IMR-90 (cell line): ENCODE data around the gene ABCG4. TPM values are rescaled to one million over a fixed set of nuclear protein-coding genes. Genes with fewer than 3 reads are reported as not detected.

Experiments
- ATAC-seq: fragments of 200-7000 bp; cut with Tn5 transposase; 2 replicates; pipeline ENCODE4 v1.9.1; 2020; ENCODE audit warnings: low read depth, mild to moderate bottlenecking, moderate library complexity
- BruUV-seq: library from RNA; stranded (reverse); fragments of 400-500 nt; replicated peaks from 2 replicates; lab custom pipeline; 2021; lab: Mats Ljungman, UMichigan
- CTCF ChIA-PET: fragments of 300-600 bp; formaldehyde crosslinking; extraction: SDS; loops from one replicate; lab custom pipeline; 2021; ENCODE audit warnings: antibody characterized with exemption; lab: Yijun Ruan, JAX
- POLR2A ChIA-PET: fragments of 300-600 bp; sonication (Branson Sonifier 250); formaldehyde crosslinking; loops from one replicate; lab custom pipeline; 2022; ENCODE audit warnings: antibody characterized with exemption; ENCODE audit not compliant: unreplicated experiment; lab: Charles Lee
- DNase-seq: peaks from one replicate; pipeline ENCODE4 v3.0.0; 2013
- H2AFZ ChIP-seq: replicated peaks from 2 replicates; pipeline ENCODE3; 2013; ENCODE audit warnings: low read length, mild to moderate bottlenecking; ENCODE audit not compliant: poor library complexity
- H2AK5ac ChIP-seq: 2 replicates; pipeline ENCODE4 v1.6.1; 2013; ENCODE audit warnings: low read depth, low read length, inconsistent platforms
- H2AK9ac ChIP-seq: replicated peaks from 2 replicates; pipeline ENCODE3; 2013; ENCODE audit warnings: mild to moderate bottlenecking, low read depth, low read length, moderate library complexity; ENCODE audit not compliant: poor library complexity
- H2BK120ac ChIP-seq: 2 replicates; pipeline ENCODE4 v1.6.1; 2013; ENCODE audit warnings: low read depth, low read length, inconsistent platforms
- H2BK15ac ChIP-seq: 3 replicates; pipeline ENCODE4 v1.6.1; 2013; ENCODE audit warnings: low read depth, low read length, inconsistent platforms
- H2BK20ac ChIP-seq: 2 replicates; pipeline ENCODE4 v1.6.1; 2013; ENCODE audit warnings: low read depth, mild to moderate bottlenecking, inconsistent platforms, low read length, moderate library complexity
- H2BK5ac ChIP-seq: 2 replicates; pipeline ENCODE4 v1.6.1; 2013; ENCODE audit warnings: mild to moderate bottlenecking, low read depth, low read length, inconsistent platforms; ENCODE audit not compliant: poor library complexity, severe bottlenecking
- H3K14ac ChIP-seq: replicated peaks from 2 replicates; pipeline ENCODE4 v1.6.1; 2013; ENCODE audit warnings: low read depth, low read length, inconsistent platforms
- H3K18ac ChIP-seq: 2 replicates; pipeline ENCODE4 v1.6.1; 2013; ENCODE audit warnings: low read depth, low read length, control low read depth
- H3K23ac ChIP-seq: 2 replicates; pipeline ENCODE4 v1.6.1; 2013; ENCODE audit warnings: low read depth, low read length, inconsistent platforms
- H3K27ac ChIP-seq: 2 replicates; pipeline ENCODE4 v1.5.1; 2013; ENCODE audit warnings: mild to moderate bottlenecking, control low read depth, low read length; ENCODE audit not compliant: insufficient read depth
- H3K27me3 ChIP-seq: 2 replicates; pipeline ENCODE4 v1.6.1; 2013; ENCODE audit warnings: low read length; ENCODE audit not compliant: control insufficient read depth, insufficient read depth
- H3K36me3 ChIP-seq: 2 replicates; pipeline ENCODE4 v1.6.1; 2013; ENCODE audit warnings: low read length, mixed read lengths; ENCODE audit not compliant: control insufficient read depth, insufficient read depth
- H3K4ac ChIP-seq: 2 replicates; pipeline ENCODE4 v1.6.1; 2013; ENCODE audit warnings: low read depth, low read length, inconsistent platforms
- H3K4me1 ChIP-seq: 2 replicates; pipeline ENCODE4 v1.6.1; 2013; ENCODE audit warnings: low read length, mixed read lengths; ENCODE audit not compliant: control insufficient read depth, insufficient read depth
- H3K4me2 ChIP-seq: 2 replicates; pipeline ENCODE4 v1.6.1; 2013; ENCODE audit warnings: low read depth, mild to moderate bottlenecking, control low read depth, low read length, moderate library complexity
- H3K4me3 ChIP-seq: 2 replicates; pipeline ENCODE4 v1.5.1; 2013; ENCODE audit warnings: low read depth, mild to moderate bottlenecking, control low read depth, low read length, moderate library complexity; ENCODE audit not compliant: insufficient read depth
- H3K56ac ChIP-seq: 2 replicates; pipeline ENCODE4 v1.6.1; 2013; ENCODE audit warnings: low read length, inconsistent platforms; ENCODE audit not compliant: insufficient read depth; ENCODE audit errors: extremely low read depth
- H3K79me1 ChIP-seq, 2 experiments: 2 replicates each; pipeline ENCODE4 v1.6.1; 2013; ENCODE audit warnings: low read length in 2 of 2, inconsistent platforms in 1 of 2, low read depth in 1 of 2
- H3K9ac ChIP-seq: 2 replicates; pipeline ENCODE4 v1.6.1; 2013; ENCODE audit warnings: low read depth, low read length, control low read depth
- H3K9me1 ChIP-seq: 2 replicates; pipeline ENCODE4 v1.6.1; 2013; ENCODE audit warnings: low read length, inconsistent platforms; ENCODE audit not compliant: insufficient read depth
- H3K9me3 ChIP-seq: 2 replicates; pipeline ENCODE4 v1.6.1; 2013; ENCODE audit warnings: low read length; ENCODE audit not compliant: control insufficient read depth, insufficient read depth
- H4K20me1 ChIP-seq: 2 replicates; pipeline ENCODE4 v1.6.1; 2013; ENCODE audit warnings: low read length, inconsistent platforms; ENCODE audit not compliant: insufficient read depth
- H4K5ac ChIP-seq: 2 replicates; pipeline ENCODE4 v1.6.1; 2013; ENCODE audit warnings: mild to moderate bottlenecking, low read depth, low read length, control low read depth
- H4K8ac ChIP-seq, 2 experiments: 2 replicates each; pipeline ENCODE4 v1.6.1; 2013; ENCODE audit warnings: low read depth in 2 of 2, low read length in 2 of 2, control low read depth in 1 of 2, inconsistent platforms in 1 of 2
- H4K91ac ChIP-seq: 2 replicates; pipeline ENCODE4 v1.6.1; 2013; ENCODE audit warnings: low read depth, low read length, inconsistent platforms; ENCODE audit not compliant: insufficient read depth
- FOS ChIP-seq: fragments of 150-350 bp; IDR thresholded peaks from 2 replicates; pipeline ENCODE4 v1.6.1; 2016; ENCODE audit warnings: low read depth, low read length
- RAD21 ChIP-seq: IDR thresholded peaks from 2 replicates; pipeline ENCODE4 v1.6.1; 2012; ENCODE audit warnings: low read length, improper control_type of control experiment
- WGBS, 2 experiments: methylation state at CpG; one replicate each; pipeline versions ENCODE4 v1.1.5 to v1.1.7; 2013; ENCODE audit warnings: missing lambda C conversion rate in 2 of 2; ENCODE audit not compliant: insufficient read length in 1 of 2; ENCODE audit errors: extremely low coverage in 2 of 2; 5-methylcytosine and 5-hydroxymethylcytosine counted together
- dilution Hi-C: fragments of 300-500 bp; cut with HindIII; formaldehyde crosslinking; loops from one replicate; pipeline ENCODE4 v1.14.3; 2018; ENCODE audit warnings: low sequenced_read_pairs; ENCODE audit not compliant: unreplicated experiment
- in situ Hi-C: fragments of 300-500 bp; cut with MboI; formaldehyde crosslinking; loops from 3 replicates; pipeline ENCODE4 v1.14.3; 2019; ENCODE audit warnings: low sequenced_read_pairs, inconsistent platforms, mixed read lengths
- intact Hi-C: fragments of 100-400 bp; cut with micrococcal nuclease; formaldehyde crosslinking; loops from 2 replicates; pipeline ENCODE4 v1.10.0; 2022
- polyA plus RNA-seq, 3 experiments: library from polyadenylated mRNA; depleted of rRNA; stranded (reverse); fragments of >200 nt; gene quantifications; 2 replicates each; pipeline ENCODE4 v1.2.3, GENCODE V29; 2012; ENCODE audit warnings: low replicate concordance in 1 of 3
- total RNA-seq: library from RNA; depleted of rRNA; stranded (reverse); fragments of >200 nt; gene quantifications from 2 replicates; pipeline ENCODE4 v1.2.3, GENCODE V29; 2012

ABCG4 gene
- total and polyA plus RNA-seq, 2 of the 4 experiments (the other 2 are of a cell fraction): under 0.01 to 0.26 TPM

DNA sequence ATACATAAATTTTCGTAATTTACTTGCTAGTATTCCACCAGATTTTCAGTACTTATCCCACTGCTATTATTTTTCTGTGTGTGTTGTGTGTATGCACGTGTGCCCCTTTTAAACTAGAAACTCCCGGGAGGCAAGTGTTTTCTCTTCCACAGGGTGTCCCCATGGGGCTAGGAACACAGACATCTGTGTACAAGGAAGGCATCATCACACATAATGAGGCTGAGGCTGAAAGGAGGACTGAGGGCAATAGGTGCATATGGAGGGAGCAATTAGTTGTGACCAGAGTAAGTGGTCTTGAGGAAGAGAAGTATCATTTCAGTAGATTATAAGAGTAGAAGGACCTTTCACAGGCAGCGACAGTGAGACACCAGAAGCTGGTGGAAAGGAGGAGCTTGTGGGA is 45.1 kb upstream of the ABCG4 start:
- TF ChIP-seq RAD21: no peak
- no peak for TF ChIP-seq FOS
- Histone ChIP-seq H4K91ac (no peak overlapping the region), H3K27me3 (no peaks in the 10 kb centered on the region), H2BK20ac (no peak overlapping the region), H4K5ac (no peak overlapping the region), H2AK9ac (peak overlapping the region; percentile 31), H3K14ac (no peak overlapping the region), H3K9me1 (peaks cover 24% of the 10 kb centered on the region), H2BK120ac (no peak overlapping the region), H3K36me3 (no peaks in the 10 kb centered on the region), H4K20me1 (peaks cover 4% of the 10 kb centered on the region; the same call in 1 of the 2 replicates), H2AK5ac (no peak overlapping the region), H3K23ac (no peak overlapping the region), H2BK15ac (no peak overlapping the region), H3K4me1 (peaks cover 14% of the 10 kb centered on the region), H2BK5ac (no peak overlapping the region), H3K18ac (no peak overlapping the region), H2AFZ (no peak overlapping the region), H3K27ac (no peak overlapping the region), H3K79me1 (peaks cover 33 to 61% of the 10 kb centered on the region in 2 experiments), H3K9ac (no peak overlapping the region), H3K4me3 (no peak overlapping the region), H3K4me2 (no peak overlapping the region), H3K4ac (no peak overlapping the region), H3K9me3 (no peaks in the 10 kb centered on the region), H4K8ac (no peak overlapping the region), H3K56ac (no peak overlapping the region)
- in situ Hi-C loops (loop anchor here (5.0 kb wide), 1 partner anchor 94 kb away; no protein-coding TSS in a partner anchor), dilution Hi-C loops (no loop called here), intact Hi-C loops (loop anchor here (2.0 to 10.0 kb wide), 2 partner anchors 93 to 371 kb away; no protein-coding TSS in a partner anchor)
- 100% methylated on average over 1 of the region's 4 CpGs; no CpG with 5 or more reads in 1 of the 2 experiments for WGBS, 2 experiments
- BruUV-seq: no TSS peak
- ChIA-PET POLR2A (no interaction called here), CTCF (no interaction called here)
- no peak for DNase-seq
- no peak for ATAC-seq
